B cell (primary cell): ENCODE data around the gene ZNF790. TPM values are rescaled to one million over a fixed set of nuclear protein-coding genes. Genes with fewer than 3 reads are reported as not detected.

Experiments used
- ATAC-seq: fragments of 200-7000 bp; cut with Tn5 transposase; one replicate; pipeline ENCODE4 v1.10.0; 2021; ENCODE audit warnings: low read depth, mild to moderate bottlenecking, moderate number of reproducible peaks, moderate library complexity
- CTCF ChIA-PET: fragments of 350-600 bp; sonication (Branson Sonifier 250); formaldehyde crosslinking; loops from one replicate; lab custom pipeline; 2021; ENCODE audit warnings: antibody characterized with exemption, inconsistent platforms; lab: Charles Lee
- POLR2A ChIA-PET: fragments of 350-600 bp; sonication (Branson Sonifier 250); formaldehyde crosslinking; loops from one replicate; lab custom pipeline; 2021; ENCODE audit warnings: antibody characterized with exemption; lab: Charles Lee
- DNase-seq: peaks from one replicate; pipeline ENCODE4 v3.0.0; 2013
- H2AFZ ChIP-seq: 2 replicates; pipeline ENCODE4 v1.6.1; 2012; ENCODE audit warnings: mild to moderate bottlenecking, low read depth, low read length; ENCODE audit not compliant: insufficient read depth, poor library complexity, severe bottlenecking
- H3K27ac ChIP-seq, 2 donors: 1 replicate in 1 of 2; 2 replicates in 1 of 2; pipeline ENCODE4 v1.5.1; 2012 to 2013; ENCODE audit warnings: low read length in 2 of 2, mild to moderate bottlenecking in 2 of 2, moderate library complexity in 1 of 2
- H3K27me3 ChIP-seq, 4 experiments: fragments of 200-600 bp in 1 of 4; sonication (generic) in 1 of 4; replicated peaks in 1 of 4; 1 replicate in 2 of 4; 2 replicates in 2 of 4; pipeline versions ENCODE4 v1.6.1 to v1.7.0; 2013 to 2016; ENCODE audit warnings: low read length in 3 of 4, mild to moderate bottlenecking in 2 of 4, mixed read lengths in 1 of 4, moderate library complexity in 1 of 4; ENCODE audit not compliant: insufficient read depth in 4 of 4, control insufficient read depth in 3 of 4; ENCODE audit errors: control extremely low read depth in 1 of 4
- H3K36me3 ChIP-seq, 2 experiments: replicated peaks in 1 of 2; 1 replicate in 1 of 2; 2 replicates in 1 of 2; pipeline versions ENCODE4 v1.6.1 to v1.7.1; 2013; ENCODE audit warnings: low read length in 1 of 2; ENCODE audit not compliant: insufficient read depth in 2 of 2, control insufficient read depth in 1 of 2; ENCODE audit errors: control extremely low read depth in 1 of 2, extremely low read depth in 1 of 2
- H3K4me1 ChIP-seq, 2 donors: fragments of 200-600 bp in 1 of 2; sonication (generic) in 1 of 2; 1 replicate in 1 of 2; 2 replicates in 1 of 2; pipeline versions ENCODE4 v1.5.1 to v1.6.1; 2013 to 2017; ENCODE audit warnings: low read length in 2 of 2; ENCODE audit not compliant: control insufficient read depth in 2 of 2, insufficient read depth in 2 of 2
- H3K4me2 ChIP-seq: replicated peaks from 2 replicates; pipeline ENCODE3; 2012; ENCODE audit warnings: mild to moderate bottlenecking, low read depth, low read length; ENCODE audit not compliant: poor library complexity, severe bottlenecking
- H3K4me3 ChIP-seq, 5 experiments: fragments of 200-600 bp in 1 of 5; sonication (generic) in 1 of 5; 1 replicate in 3 of 5; 2 replicates in 2 of 5; pipeline versions ENCODE4 v1.5.1 to v1.7.0; 2011 to 2016; ENCODE audit warnings: low read length in 4 of 5, mild to moderate bottlenecking in 4 of 5, low read depth in 2 of 5, control low read depth in 1 of 5, moderate library complexity in 1 of 5; ENCODE audit not compliant: insufficient read depth in 1 of 5; ENCODE audit errors: control extremely low read depth in 1 of 5, extremely low read depth in 1 of 5
- H3K79me2 ChIP-seq: fragments of 200-600 bp; sonication (generic); one replicate; pipeline ENCODE4 v1.6.0; 2016; ENCODE audit warnings: low read length; ENCODE audit not compliant: control insufficient read depth, insufficient read depth
- H3K9ac ChIP-seq: fragments of 200-600 bp; sonication (generic); 2 replicates; pipeline ENCODE4 v1.6.1; 2017; ENCODE audit warnings: mild to moderate bottlenecking, low read length, moderate library complexity
- H3K9me3 ChIP-seq, 3 donors: one replicate each; pipeline versions ENCODE4 v1.6.1 to v1.7.1; 2013; ENCODE audit warnings: low read length in 2 of 3; ENCODE audit not compliant: control insufficient read depth in 2 of 3, insufficient read depth in 1 of 3; ENCODE audit errors: control extremely low read depth in 1 of 3
- H4K20me1 ChIP-seq: 2 replicates; pipeline ENCODE4 v1.6.0; 2012; ENCODE audit warnings: mild to moderate bottlenecking, low read length; ENCODE audit not compliant: insufficient read depth, control insufficient read depth, poor library complexity, severe bottlenecking
- H3K27ac Mint-ChIP-seq: one replicate; pipeline ENCODE4 v1.8.0; 2021; ENCODE audit warnings: mixed read lengths
- H3K27me3 Mint-ChIP-seq: one replicate; pipeline ENCODE4 v1.8.0; 2021; ENCODE audit warnings: mixed read lengths
- H3K4me1 Mint-ChIP-seq: one replicate; pipeline ENCODE4 v1.8.0; 2021; ENCODE audit warnings: mixed read lengths
- H3K4me3 Mint-ChIP-seq: one replicate; pipeline ENCODE4 v1.8.0; 2021; ENCODE audit warnings: mixed read lengths
- H3K9me3 Mint-ChIP-seq: one replicate; pipeline ENCODE4 v1.8.0; 2022; ENCODE audit warnings: mixed read lengths; ENCODE audit not compliant: insufficient read depth
- CTCF ChIP-seq: fragments of 200-600 bp; IDR thresholded peaks from one replicate; pipeline ENCODE4 v1.8.0; 2022; ENCODE audit warnings: antibody characterized with exemption, mild to moderate bottlenecking
- EZH2 ChIP-seq: IDR thresholded peaks from 2 replicates; pipeline ENCODE4 v1.6.1; 2012; ENCODE audit warnings: borderline replicate concordance, low read depth, mild to moderate bottlenecking, moderate library complexity, low read length; ENCODE audit not compliant: insufficient read depth, poor library complexity, severe bottlenecking
- WGBS: methylation state at CpG from one replicate; pipeline ENCODE4 v1.1.5; 2013; ENCODE audit warnings: missing lambda C conversion rate; ENCODE audit not compliant: insufficient coverage; 5-methylcytosine and 5-hydroxymethylcytosine counted together
- intact Hi-C: fragments of 100-400 bp; cut with micrococcal nuclease; formaldehyde crosslinking; loops from one replicate; pipeline ENCODE4 v1.10.0; 2022
- polyA minus RNA-seq: library from RNA; depleted of rRNA, polyadenylated mRNA; stranded (reverse); fragments of >200 nt; gene quantifications from 2 replicates; pipeline ENCODE4 v1.2.3, GENCODE V29; 2012
- polyA plus RNA-seq: library from polyadenylated mRNA; depleted of rRNA; stranded (reverse); fragments of >200 nt; gene quantifications from 2 replicates; pipeline ENCODE4 v1.2.3, GENCODE V29; 2012
- total RNA-seq, 2 donors: library from RNA; stranded (reverse); fragments of 120-200 nt in 1 of 2; gene quantifications; 1 replicate in 1 of 2; 2 replicates in 1 of 2; pipeline versions ENCODE4 v1.2.3 to v1.2.4, GENCODE V29; 2013 to 2022

The ZNF790 gene
- total RNA-seq, result 14.8 and 15.1 TPM in 2 replicates
- 9.3 TPM for total RNA-seq (2013)
- polyA plus RNA-seq, result 1.1 and 2.0 TPM in 2 replicates
- 1.9 and 5.1 TPM in 2 replicates for polyA minus RNA-seq

DNA sequence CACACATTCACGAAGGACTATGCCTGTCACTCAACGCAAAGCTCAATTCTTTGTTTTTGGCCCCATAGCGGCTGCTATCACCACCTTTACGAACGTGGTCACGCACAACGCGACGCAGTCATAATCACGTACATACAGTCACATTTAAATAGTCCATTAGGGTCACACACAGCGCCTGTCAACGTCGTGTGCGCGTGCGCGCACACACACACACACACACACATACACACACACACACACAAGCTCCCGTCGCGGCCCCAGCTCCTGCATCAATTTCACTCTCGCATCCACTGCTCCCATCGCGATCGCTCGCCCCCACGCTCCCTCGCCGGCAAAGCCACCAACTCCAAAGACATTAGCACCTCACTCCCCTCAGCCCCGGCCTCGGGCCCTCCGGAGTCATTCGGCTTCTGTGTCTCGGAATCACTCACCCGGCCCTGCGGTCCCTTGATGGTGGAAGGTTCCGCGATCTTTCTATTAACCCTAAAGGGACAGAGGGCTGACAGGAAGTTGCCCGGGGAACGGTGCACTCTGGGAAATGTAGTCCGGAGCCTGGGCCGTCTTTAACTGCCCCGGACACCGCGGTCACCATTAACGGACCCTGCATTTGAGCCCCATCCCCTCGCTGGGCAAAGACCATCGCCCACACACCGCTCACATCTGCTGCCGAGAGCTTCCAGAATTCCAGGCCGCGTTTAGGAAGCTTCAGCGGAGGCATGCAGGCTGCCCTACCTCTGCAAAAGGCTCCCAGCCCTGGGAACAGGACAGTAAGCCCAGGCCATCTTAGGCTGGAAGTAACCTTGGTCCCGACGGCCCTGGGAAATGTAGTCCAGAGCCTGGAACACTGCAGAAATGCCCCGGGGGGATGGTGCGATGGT is at the start of gene ZNF790:
Gene ZNF790, minus strand, starts transcription at position 482 of the 878 bp plus-strand sequence. CDS start 12,768 bp downstream, outside the sequence.
- H3K4me1 Mint-ChIP-seq, result no peaks in the 10 kb centered on the region
- ATAC-seq, result peak; percentile 90
- H2AFZ ChIP-seq, result peak within 1 kb of the TSS; percentile 90
- no peaks in the 10 kb centered on the region for H3K27me3 ChIP-seq
- H3K4me2 ChIP-seq, result peak within 1 kb of the TSS; percentile 78
- H3K79me2 ChIP-seq, result peaks cover 64% of the 10 kb centered on the region
- H3K27me3 Mint-ChIP-seq, result no peaks in the 10 kb centered on the region
- no peak for TF ChIP-seq EZH2
- no peak for TF ChIP-seq CTCF
- H4K20me1 ChIP-seq, result no peaks in the 10 kb centered on the region
- peak within 1 kb of the TSS; percentile 83 for H3K9ac ChIP-seq
- H3K36me3 ChIP-seq, result peaks cover 2 to 7% of the 10 kb centered on the region in 2 experiments
- WGBS, result 2% methylated on average over 50 of the region's 56 CpGs
- H3K9me3 ChIP-seq, result peaks cover 0 to 38% (median 18%) of the 10 kb centered on the region in 3 donors
- peaks cover 10 to 18% of the 10 kb centered on the region in 2 donors for H3K4me1 ChIP-seq
- POLR2A ChIA-PET, result interaction anchor here (1.0 to 3.3 kb wide), 3 partner anchors 12 to 265 kb away, joined by 3 to 41 read pairs (median 12); partner anchors contain the start of genes ZNF345 and ZNF529
- peak; percentile 94 for DNase-seq
- intact Hi-C loops, result loop anchor here (1.0 to 5.0 kb wide), 6 partner anchors 12 to 459 kb away; partner anchors contain the start of genes ZFP14, ZNF345, ZNF420 and ZNF568
- no peak within 1 kb of the TSS for H3K27ac Mint-ChIP-seq
- H3K9me3 Mint-ChIP-seq, result peaks cover 22% of the 10 kb centered on the region
- no peak within 1 kb of the TSS for H3K4me3 Mint-ChIP-seq
- peak within 1 kb of the TSS; percentile 84 to 89 for H3K27ac ChIP-seq
- CTCF ChIA-PET, result interaction anchor here (3.1 kb wide), 1 partner anchor 11 kb away, joined by 23 read pairs; the partner anchor contains the start of gene ZNF345
- H3K4me3 ChIP-seq, result peak within 1 kb of the TSS; percentile 79 to 90 (median 83)
